ENCODE data around the gene RNF133. TPM values are rescaled to one million over a fixed set of nuclear protein-coding genes. Genes with fewer than 3 reads are reported as not detected.

The RNF133 gene
- total RNA-seq, 2 donors from 2014 or later = 1.1 TPM; not detected in 1

DNA sequence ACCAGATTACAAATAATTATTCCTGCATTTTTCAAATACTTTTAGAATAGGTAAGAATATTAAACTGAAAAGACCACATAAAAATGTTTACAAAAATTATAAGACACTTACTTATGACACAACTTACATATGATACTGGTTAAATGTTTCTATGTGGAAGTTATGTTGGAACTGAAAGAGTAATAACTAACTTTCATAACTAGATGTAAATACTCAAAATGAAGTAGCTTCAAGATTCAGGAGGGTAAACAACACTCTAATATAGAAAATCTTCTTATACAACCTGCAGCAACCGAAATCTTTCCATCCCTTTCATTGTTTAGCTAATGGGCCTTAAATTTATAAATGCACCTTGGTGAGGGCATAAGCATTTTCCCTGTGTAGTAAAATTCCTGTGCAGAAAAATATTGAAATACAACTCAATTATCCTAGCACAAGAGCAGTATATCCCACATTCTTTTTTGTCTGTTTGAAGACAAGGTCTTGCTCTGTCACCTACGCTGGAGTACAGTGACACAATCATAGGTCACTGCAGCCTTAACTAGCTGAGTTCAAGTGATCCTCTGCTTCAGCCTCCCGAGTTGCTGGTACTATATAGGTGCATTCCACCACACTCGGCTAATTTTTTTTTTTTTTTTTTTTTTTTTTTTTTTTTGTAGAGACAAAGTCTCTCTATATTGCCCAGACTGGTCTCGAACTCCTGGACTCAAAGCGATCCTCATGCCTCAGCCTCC lies 18.6 kb upstream of the RNF133 start:
- TF ChIP-seq, protein P1, sequence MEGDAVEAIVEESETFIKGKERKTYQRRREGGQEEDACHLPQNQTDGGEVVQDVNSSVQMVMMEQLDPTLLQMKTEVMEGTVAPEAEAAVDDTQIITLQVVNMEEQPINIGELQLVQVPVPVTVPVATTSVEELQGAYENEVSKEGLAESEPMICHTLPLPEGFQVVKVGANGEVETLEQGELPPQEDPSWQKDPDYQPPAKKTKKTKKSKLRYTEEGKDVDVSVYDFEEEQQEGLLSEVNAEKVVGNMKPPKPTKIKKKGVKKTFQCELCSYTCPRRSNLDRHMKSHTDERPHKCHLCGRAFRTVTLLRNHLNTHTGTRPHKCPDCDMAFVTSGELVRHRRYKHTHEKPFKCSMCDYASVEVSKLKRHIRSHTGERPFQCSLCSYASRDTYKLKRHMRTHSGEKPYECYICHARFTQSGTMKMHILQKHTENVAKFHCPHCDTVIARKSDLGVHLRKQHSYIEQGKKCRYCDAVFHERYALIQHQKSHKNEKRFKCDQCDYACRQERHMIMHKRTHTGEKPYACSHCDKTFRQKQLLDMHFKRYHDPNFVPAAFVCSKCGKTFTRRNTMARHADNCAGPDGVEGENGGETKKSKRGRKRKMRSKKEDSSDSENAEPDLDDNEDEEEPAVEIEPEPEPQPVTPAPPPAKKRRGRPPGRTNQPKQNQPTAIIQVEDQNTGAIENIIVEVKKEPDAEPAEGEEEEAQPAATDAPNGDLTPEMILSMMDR (IDR thresholded peaks at IDR 0.05) = no peak
- no peaks in the 10 kb centered on the region for H3K9me3 ChIP-seq
- no peaks in the 10 kb centered on the region for H3K4me1 ChIP-seq
- no peaks in the 10 kb centered on the region for H3K27me3 ChIP-seq
- no peak for DNase-seq (ENCODE audit: low spot score)
- no peaks in the 10 kb centered on the region for H3K36me3 ChIP-seq
- H3K4me3 ChIP-seq = no peak overlapping the region
- H3K27ac ChIP-seq = no peak overlapping the region

DNA sequence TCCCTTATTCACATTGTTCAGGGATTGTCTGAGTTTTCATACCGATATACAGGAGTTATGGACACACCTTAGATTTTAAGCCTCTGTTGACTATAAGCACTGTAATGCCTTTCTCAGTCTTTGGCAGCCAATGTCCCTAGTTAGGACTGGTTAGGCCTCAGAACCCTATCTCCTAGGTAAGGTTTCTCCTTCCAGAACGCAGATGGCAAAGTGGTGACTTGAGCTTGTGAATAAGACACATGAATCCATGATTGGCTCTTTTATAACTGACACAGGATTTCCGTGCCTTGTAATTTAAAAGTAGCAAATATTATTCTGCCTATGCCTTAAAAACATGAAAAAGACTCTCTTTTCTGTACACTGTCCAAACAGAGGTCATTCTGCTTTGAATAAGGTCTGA lies 16.3 kb upstream of the RNF133 start:
- no peaks in the 10 kb centered on the region for H3K36me3 ChIP-seq
- TF ChIP-seq, protein P1 (IDR thresholded peaks at IDR 0.05) = no peak

DNA sequence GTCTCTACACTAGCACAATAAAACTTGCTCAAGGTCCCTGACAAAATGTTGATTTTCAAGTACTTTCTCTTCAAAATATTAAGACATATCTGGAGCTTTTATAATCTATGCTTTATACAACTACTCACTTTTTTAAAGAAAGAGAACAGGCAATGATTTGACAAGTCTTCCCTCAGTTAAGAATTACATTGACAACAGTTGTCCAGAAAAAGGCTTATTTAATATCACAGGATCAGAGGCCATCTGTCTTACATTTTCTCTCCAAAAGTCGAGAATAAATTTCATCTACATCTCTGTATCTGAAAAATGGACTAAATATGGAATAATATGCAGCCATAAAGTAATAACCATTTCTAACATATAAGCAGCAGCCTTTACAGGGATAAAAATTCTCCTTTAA lies 12.0 kb upstream of the RNF133 start:
- no peak overlapping the region for H3K27ac ChIP-seq
- no peaks in the 10 kb centered on the region for H3K9me3 ChIP-seq
- DNase-seq (ENCODE audit: low spot score) = no peak
- H3K4me1 ChIP-seq = no peaks in the 10 kb centered on the region
- no peaks in the 10 kb centered on the region for H3K36me3 ChIP-seq
- no peaks in the 10 kb centered on the region for H3K27me3 ChIP-seq
- H3K4me3 ChIP-seq = no peak overlapping the region
- TF ChIP-seq, protein P1 (IDR thresholded peaks at IDR 0.05) = no peak

More for the DNA sequence above, 16.3 kb upstream of the RNF133 start:
- Histone ChIP-seq H3K27me3 (no peaks in the 10 kb centered on the region), H3K4me1 (no peaks in the 10 kb centered on the region), H3K4me3 (no peak overlapping the region), H3K9me3 (no peaks in the 10 kb centered on the region), H3K27ac (no peak overlapping the region)
- no peak for DNase-seq (ENCODE audit: low spot score)

DNA sequence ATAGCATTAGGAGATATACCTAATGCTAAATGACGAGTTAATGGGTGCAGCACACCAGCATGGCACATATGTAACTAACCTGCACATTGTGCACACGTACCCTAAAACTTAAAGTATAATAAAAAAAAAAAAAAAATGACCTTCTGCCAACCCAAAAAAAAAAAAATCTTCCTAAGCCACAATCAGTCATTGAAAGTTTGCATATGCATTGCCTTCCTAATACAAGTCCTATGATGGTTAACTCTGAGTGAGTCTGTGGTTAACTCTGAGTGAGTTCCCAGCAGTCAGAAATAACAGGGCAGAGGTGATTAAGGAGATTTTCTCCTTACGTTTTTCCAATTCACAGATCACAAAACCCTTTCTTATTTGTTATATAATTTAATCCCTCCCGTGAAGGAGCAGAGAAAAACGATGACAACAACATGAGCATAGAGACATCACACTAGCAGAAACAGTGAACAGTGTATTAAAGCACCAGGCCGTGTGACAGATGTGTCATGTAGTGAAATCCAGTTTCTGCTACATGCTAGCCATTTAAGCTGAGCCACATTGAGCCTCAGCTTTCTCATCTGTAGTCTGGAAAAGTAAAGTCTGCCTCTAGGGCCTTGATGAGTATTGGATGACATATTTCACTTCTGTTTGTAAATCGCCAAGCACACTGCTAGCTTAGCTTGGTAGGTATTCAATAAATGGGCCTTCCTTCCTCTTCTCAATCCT lies 11.2 kb upstream of the RNF133 start:
- no peaks in the 10 kb centered on the region for H3K9me3 ChIP-seq
- DNase-seq (ENCODE audit: low spot score) = no peak
- H3K27me3 ChIP-seq = no peaks in the 10 kb centered on the region
- no peaks in the 10 kb centered on the region for H3K36me3 ChIP-seq
- no peak overlapping the region for H3K27ac ChIP-seq
- H3K4me1 ChIP-seq = no peaks in the 10 kb centered on the region
- TF ChIP-seq, protein P1 (IDR thresholded peaks at IDR 0.05) = no peak
- H3K4me3 ChIP-seq = no peak overlapping the region

DNA sequence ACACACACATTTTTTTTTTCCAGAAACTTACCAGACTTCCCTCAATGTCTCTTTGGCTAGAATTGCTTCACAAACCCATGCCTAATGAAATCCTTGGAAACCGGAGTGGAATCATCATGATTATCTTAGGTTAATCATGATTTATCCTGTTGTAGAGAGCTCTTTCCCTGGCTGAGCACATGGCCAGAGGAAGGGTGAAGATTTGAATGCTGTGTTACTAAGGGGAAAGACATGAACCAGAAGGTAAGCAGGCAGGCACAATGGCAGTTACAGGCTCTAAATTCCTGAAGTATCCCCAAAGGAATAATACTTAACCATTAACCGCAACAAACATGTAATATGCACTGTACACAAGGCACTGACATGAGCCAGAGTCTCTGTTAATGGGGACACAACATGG lies 7.9 kb upstream of the RNF133 start:
- no peaks in the 10 kb centered on the region for H3K27me3 ChIP-seq
- no peak overlapping the region for H3K4me3 ChIP-seq
- TF ChIP-seq, protein P1 (IDR thresholded peaks at IDR 0.05) = no peak
- no peak for DNase-seq (ENCODE audit: low spot score)
- no peaks in the 10 kb centered on the region for H3K4me1 ChIP-seq
- H3K9me3 ChIP-seq = no peaks in the 10 kb centered on the region
- no peaks in the 10 kb centered on the region for H3K36me3 ChIP-seq
- no peak overlapping the region for H3K27ac ChIP-seq

Measured in right atrium auricular region (tissue), 2 donors.